Natural killer cell treated with Interleukin-12 subunit alpha and Interleukin-12 subunit beta and Interleukin-15 and Interleukin-18, amount 100 ng/mL, for 72 hours (primary cell): Measurements from ENCODE around the gene POLD4. TPM values are rescaled to one million over a fixed set of nuclear protein-coding genes. Genes with fewer than 3 reads are reported as not detected.

Source experiments
- ATAC-seq, 2 donors: fragments of 150-1000 bp; cut with Tn5 transposase in 1 of 2; sonication (Bioruptor Pico), chemical (Tn5 transposase) in 1 of 2; 2 replicates each; pipeline ENCODE4 v1.10.0; 2021
- DNase-seq: peaks from one replicate; pipeline ENCODE4 v3.0.0; 2022; ENCODE audit warnings: low spot score
- H3K27ac Mint-ChIP-seq, 2 donors: 1 replicate in 1 of 2; 2 replicates in 1 of 2; pipeline ENCODE4 v1.8.0; 2022; ENCODE audit warnings: mixed read lengths in 2 of 2, mild to moderate bottlenecking in 1 of 2, moderate library complexity in 1 of 2
- H3K27me3 Mint-ChIP-seq, 2 donors: 1 replicate in 1 of 2; 2 replicates in 1 of 2; pipeline ENCODE4 v1.8.0; 2022; ENCODE audit warnings: mixed read lengths in 2 of 2
- H3K36me3 Mint-ChIP-seq: one replicate; pipeline ENCODE4 v1.8.0; 2022; ENCODE audit warnings: mixed read lengths
- H3K4me1 Mint-ChIP-seq, 2 donors: 1 replicate in 1 of 2; 2 replicates in 1 of 2; pipeline ENCODE4 v1.8.0; 2022; ENCODE audit warnings: low read depth in 2 of 2, mixed read lengths in 2 of 2, mild to moderate bottlenecking in 1 of 2
- H3K4me3 Mint-ChIP-seq: one replicate; pipeline ENCODE4 v1.8.0; 2022; ENCODE audit warnings: mixed read lengths
- H3K9me3 Mint-ChIP-seq: 2 replicates; pipeline ENCODE4 v1.8.0; 2022; ENCODE audit warnings: mixed read lengths
- total RNA-seq, 2 donors: library from RNA; stranded (reverse); gene quantifications; one replicate each; pipeline ENCODE4 v1.2.3, GENCODE V29; 2022

Gene POLD4
- total RNA-seq, 2 donors from 2014 or later: 25.7 to 46.4 TPM

DNA sequence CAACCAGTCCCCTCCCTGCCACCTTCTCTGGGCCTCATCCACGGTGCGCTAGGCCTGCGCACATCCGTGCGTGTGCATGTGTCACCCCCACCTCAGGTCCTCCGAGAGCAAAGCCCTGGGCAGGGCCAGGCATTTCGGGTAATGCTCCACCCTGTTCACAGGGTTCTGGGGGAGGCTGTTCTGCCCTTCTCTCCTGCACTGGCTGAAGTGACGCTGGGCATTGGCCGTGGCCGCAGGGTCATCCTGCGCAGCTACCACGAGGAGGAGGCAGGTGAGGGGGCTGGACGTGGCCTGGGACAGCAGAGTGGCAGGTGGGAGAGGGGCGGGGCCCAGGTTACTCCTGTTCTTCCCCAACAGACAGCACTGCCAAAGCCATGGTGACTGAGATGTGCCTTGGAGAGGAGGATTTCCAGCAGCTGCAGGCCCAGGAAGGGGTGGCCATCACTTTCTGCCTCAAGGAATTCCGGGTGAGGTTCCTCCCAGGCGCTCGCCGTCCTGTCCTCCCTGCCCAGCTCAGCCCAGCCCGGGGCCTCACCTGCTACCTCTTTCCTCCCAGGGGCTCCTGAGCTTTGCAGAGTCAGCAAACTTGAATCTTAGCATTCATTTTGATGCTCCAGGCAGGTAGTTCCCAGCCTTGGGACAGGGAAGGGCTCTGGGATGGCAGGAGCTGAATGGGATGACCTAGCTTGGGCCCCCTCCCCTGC lies 42.4 kb upstream of the POLD4 start:
- no peak for DNase-seq
- no peak for ATAC-seq
- H3K4me3 Mint-ChIP-seq: no peak overlapping the region
- peak overlapping the region; percentile 67 to 89 for H3K27ac Mint-ChIP-seq
- H3K9me3 Mint-ChIP-seq: no peaks in the 10 kb centered on the region
- peaks cover 4% of the 10 kb centered on the region for H3K36me3 Mint-ChIP-seq
- H3K4me1 Mint-ChIP-seq: peaks cover 27 to 39% of the 10 kb centered on the region in 2 donors
- H3K27me3 Mint-ChIP-seq: no peaks in the 10 kb centered on the region

DNA sequence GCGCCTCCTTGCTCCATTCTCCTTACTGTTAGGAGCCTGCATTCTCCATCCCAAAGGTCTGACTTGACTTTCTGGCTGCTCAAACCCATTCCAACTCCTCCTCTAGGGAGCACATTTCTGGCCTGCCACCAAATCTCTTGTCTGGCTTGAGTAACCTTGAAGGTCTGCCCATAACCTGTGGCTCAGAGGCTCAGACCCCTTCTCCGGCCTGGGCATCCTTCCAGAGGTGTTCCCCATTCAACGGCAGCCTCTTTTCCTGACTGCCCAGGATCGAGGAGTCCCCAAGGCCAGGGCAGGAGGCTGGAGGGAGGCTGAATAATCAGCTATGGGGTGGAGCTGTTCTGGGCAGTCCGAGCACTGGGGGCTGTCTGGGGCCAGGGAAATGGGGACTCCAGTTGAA lies 40.6 kb upstream of the POLD4 start:
- Mint-ChIP-seq H3K27ac (no peak overlapping the region), H3K36me3 (no peaks in the 10 kb centered on the region), H3K4me1 (peaks cover 32 to 39% of the 10 kb centered on the region in 2 donors), H3K4me3 (peak overlapping the region; percentile 85), H3K9me3 (no peaks in the 10 kb centered on the region), H3K27me3 (no peaks in the 10 kb centered on the region)
- DNase-seq (no peak), ATAC-seq (no peak)

DNA sequence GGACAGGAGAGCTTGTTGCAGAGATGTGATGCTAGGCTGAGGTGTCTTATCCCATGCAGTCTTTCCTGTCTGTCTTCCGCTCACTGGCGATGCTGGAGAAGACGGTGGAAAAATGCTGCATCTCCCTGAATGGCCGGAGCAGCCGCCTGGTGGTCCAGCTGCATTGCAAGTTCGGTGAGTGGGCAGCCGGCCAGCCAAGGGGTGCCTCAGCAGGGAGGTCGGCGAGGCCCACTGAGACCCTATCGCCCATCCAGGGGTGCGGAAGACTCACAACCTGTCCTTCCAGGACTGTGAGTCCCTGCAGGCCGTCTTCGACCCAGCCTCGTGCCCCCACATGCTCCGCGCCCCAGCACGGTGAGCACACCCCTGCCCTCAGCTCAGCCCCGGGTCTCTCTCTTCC lies 40.1 kb upstream of the POLD4 start:
- Mint-ChIP-seq H3K4me3 (peak overlapping the region; percentile 85), H3K27ac (no peak overlapping the region), H3K36me3 (no peaks in the 10 kb centered on the region), H3K9me3 (no peaks in the 10 kb centered on the region), H3K4me1 (peaks cover 33 to 40% of the 10 kb centered on the region in 2 donors), H3K27me3 (no peaks in the 10 kb centered on the region)
- DNase-seq: no peak
- ATAC-seq: no peak

DNA sequence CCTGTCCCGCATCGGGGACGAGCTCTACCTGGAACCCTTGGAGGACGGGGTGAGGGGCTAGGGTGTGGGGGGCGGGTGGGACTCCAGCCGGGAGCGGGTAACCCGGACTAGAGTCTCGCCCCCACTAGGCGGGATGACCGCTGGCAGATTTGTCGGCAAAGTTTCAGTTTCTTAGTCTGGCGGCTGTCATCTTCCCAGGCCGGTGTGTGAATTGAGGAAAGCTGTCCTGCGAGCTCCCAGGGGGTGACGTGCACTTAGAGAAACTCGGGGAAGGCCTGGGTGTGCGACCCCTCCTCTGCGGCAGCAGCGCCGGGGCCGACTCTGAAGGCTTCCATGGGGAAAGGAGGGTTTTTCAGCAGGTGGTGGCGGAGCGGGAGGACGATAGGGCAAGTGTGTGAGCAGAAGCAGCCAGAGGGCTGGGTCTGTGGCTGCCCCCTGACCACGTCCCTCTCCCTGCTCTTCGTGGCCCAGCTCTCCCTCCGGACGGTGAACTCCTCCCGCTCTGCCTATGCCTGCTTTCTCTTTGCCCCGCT lies 38.9 kb upstream of the POLD4 start:
- ATAC-seq (no peak), DNase-seq (no peak)
- H3K4me3 Mint-ChIP-seq: peak overlapping the region; percentile 85
- H3K27ac Mint-ChIP-seq: peak overlapping the region; percentile 62 to 64
- no peaks in the 10 kb centered on the region for H3K9me3 Mint-ChIP-seq
- H3K36me3 Mint-ChIP-seq: no peaks in the 10 kb centered on the region
- peaks cover 27 to 37% of the 10 kb centered on the region in 2 donors for H3K4me1 Mint-ChIP-seq
- no peaks in the 10 kb centered on the region for H3K27me3 Mint-ChIP-seq

DNA sequence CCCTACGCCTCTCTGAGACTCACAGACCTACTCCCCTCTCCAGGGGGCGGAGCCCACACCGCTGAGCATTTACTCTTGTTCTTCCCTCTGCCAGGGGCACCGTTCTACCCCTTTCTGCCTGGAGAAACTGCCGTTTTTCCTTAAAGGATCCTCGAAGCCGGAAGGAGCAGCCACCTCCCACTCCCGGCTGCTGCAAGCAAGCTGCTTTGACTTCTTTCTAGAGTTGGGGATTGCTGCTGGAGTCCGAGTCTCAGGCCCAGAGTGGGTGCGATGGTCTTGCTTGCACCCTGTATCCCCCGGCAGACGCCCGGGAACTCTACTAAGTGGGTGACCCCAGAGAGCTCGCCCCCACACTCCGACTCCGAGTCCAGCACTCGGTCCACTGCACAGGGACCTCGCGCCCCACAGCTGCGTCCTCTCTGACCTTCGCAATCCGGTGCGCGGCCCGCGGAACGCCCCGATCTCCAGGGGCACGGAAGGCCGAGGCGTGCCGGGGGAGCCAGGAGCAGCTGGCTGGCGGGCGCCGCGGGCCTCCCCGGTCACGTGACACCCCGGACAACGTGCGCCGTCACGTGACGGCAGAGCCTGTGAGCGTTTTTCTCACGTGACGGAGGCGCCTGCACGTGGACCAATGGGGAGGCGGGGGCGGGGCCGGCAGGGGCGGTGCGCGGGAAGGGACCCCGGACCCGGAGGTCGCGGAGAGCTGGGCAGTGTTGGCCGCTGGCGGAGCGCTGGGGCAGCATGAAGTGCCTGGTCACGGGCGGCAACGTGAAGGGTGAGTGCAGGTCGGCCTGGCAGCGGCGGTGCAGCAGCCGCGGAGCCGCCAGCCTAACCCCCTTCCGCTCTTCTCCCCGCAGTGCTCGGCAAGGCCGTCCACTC lies 38.2 kb upstream of the POLD4 start, which contains the start of gene RAD9A:
TSS of gene RAD9A (plus strand) at position 683 of the 879 bp plus-strand sequence. CDS start at position 742, 59 bp downstream.
- Mint-ChIP-seq H3K4me3 (peak within 1 kb of the TSS; percentile 85), H3K27ac (peak within 1 kb of the TSS; percentile 62 to 72), H3K4me1 (peaks cover 23 to 32% of the 10 kb centered on the region in 2 donors), H3K36me3 (no peaks in the 10 kb centered on the region), H3K27me3 (no peaks in the 10 kb centered on the region), H3K9me3 (no peaks in the 10 kb centered on the region)
- ATAC-seq (peak; percentile 89 to 91), DNase-seq (peak; percentile 95)

DNA sequence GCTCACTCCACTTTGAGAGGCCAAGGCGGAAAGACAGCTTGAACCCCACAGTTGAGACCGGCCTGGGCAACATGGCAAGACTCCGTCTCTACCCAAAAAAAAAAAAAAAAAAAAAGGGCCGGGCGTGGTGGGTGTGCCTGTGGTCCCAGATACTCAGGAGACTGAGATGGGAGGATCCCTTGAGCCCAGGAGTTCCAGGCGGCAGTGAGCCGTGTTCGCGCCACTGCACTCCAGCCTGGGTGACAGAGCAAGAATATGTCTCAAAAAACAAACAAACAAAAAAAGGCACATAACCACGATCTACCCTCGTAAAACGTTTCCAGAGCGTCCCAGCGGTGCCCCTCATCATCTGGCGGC lies 37.6 kb upstream of the POLD4 start:
- no peaks in the 10 kb centered on the region for H3K27me3 Mint-ChIP-seq
- peak overlapping the region; percentile 85 for H3K4me3 Mint-ChIP-seq
- H3K27ac Mint-ChIP-seq: peak overlapping the region; percentile 62 to 72
- H3K36me3 Mint-ChIP-seq: no peaks in the 10 kb centered on the region
- H3K4me1 Mint-ChIP-seq: peaks cover 23 to 29% of the 10 kb centered on the region in 2 donors
- no peaks in the 10 kb centered on the region for H3K9me3 Mint-ChIP-seq
- no peak for DNase-seq
- ATAC-seq: no peak

DNA sequence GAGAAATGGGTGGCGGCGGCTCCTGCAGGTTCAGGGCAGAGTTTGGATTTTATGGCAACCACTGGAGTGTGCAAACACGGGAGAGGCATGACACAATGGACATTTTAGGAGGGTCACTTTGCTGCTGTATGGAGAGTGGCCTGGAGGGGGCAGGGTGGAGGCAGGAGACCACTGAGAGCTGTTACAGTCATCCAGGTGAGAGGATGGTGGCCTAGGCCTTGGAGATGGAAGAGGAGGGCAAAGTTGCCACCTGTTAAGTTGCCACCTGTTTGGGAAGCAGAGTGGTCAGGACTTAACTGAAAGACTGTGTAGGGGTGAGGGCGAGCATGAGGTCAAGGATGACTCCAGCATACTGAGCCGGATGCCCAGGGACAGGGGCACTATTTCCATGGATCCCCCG lies 36.1 kb upstream of the POLD4 start:
- H3K4me3 Mint-ChIP-seq: peak overlapping the region; percentile 76
- H3K27ac Mint-ChIP-seq: peak overlapping the region; percentile 47 to 58
- H3K9me3 Mint-ChIP-seq: no peaks in the 10 kb centered on the region
- H3K27me3 Mint-ChIP-seq: peaks cover 0 to 6% of the 10 kb centered on the region in 2 donors
- ATAC-seq (no peak), DNase-seq (no peak)
- peaks cover 23 to 29% of the 10 kb centered on the region in 2 donors for H3K4me1 Mint-ChIP-seq
- no peaks in the 10 kb centered on the region for H3K36me3 Mint-ChIP-seq

DNA sequence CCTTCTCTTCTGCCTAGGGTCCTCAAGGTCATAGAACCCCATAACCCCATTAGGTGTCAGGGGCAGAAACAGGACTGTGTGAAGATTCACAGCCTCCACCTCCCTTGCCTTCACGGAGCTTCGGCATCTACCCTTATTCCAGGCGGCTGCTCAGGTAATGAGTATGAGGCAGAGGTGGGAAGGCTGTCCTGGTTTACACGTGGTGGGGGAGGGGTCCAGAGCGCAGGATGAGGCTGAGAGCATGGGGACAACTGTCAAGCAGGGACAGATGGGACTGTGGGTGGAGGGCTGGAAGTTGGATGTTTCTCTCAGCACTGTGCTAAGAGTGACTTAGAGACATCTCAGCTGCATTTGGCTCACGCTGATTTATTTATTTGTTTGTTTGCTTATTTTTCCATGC lies 34.2 kb upstream of the POLD4 start:
- H3K27me3 Mint-ChIP-seq: peaks cover 0 to 6% of the 10 kb centered on the region in 2 donors

DNA sequence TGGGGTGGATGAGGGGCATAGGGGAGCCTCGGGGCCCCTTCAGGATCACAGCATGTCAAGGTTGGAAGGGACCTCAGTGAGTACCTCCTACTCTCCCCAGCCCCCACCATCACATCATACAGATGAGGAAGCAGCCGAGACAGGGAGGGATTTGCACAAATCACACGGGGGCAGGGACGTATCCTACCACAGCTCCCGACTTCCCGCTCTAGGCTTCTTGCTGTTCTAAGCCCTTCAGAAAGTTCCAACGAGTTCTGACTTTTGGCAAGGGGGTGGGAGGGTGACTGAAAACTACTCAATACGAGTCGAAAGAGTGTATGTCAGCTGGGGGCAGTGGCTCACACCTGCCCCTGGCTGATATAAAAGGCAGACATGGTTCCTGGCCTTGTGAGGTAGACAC lies 33.7 kb upstream of the POLD4 start:
- Mint-ChIP-seq H3K4me3 (no peak overlapping the region), H3K4me1 (peaks cover 17 to 22% of the 10 kb centered on the region in 2 donors)
- ATAC-seq: no peak

More for the DNA sequence above, 34.2 kb upstream of the POLD4 start:
- H3K4me1 Mint-ChIP-seq: peaks cover 14 to 22% of the 10 kb centered on the region in 2 donors
- H3K27ac Mint-ChIP-seq: no peak overlapping the region
- H3K9me3 Mint-ChIP-seq: no peaks in the 10 kb centered on the region
- no peak overlapping the region for H3K4me3 Mint-ChIP-seq
- ATAC-seq: no peak
- DNase-seq: no peak
- no peaks in the 10 kb centered on the region for H3K36me3 Mint-ChIP-seq

DNA sequence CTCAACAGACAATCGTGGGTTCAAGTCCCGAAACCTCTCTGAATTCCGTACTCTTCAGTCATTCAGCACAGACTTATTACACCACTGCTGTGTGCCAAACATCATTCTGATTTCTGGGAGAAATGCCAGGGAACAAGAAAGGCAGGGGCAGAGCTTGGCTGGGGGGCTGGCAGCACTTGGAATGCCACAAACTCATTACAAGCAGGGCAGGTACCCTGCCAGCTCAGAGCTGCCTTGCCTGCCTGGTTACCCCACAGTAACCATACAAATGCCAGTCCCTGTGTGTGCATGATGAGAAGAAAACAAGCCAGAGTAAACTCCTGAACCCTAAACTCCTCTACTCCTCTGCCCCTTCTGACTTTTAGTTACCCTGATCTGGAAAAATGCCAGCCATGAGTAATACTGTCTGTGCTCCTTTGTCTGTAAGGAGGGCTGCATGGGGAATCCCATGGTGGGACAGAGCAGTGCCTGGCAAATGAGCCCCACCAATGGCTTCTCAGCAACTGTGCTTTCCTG lies 31.6 kb upstream of the POLD4 start:
- H3K27me3 Mint-ChIP-seq: peaks cover 0 to 6% of the 10 kb centered on the region in 2 donors
- H3K27ac Mint-ChIP-seq: no peak overlapping the region

More for the DNA sequence above, 33.7 kb upstream of the POLD4 start:
- no peak for DNase-seq
- Mint-ChIP-seq H3K36me3 (no peaks in the 10 kb centered on the region), H3K27me3 (peaks cover 0 to 6% of the 10 kb centered on the region in 2 donors), H3K9me3 (no peaks in the 10 kb centered on the region), H3K27ac (no peak overlapping the region)

DNA sequence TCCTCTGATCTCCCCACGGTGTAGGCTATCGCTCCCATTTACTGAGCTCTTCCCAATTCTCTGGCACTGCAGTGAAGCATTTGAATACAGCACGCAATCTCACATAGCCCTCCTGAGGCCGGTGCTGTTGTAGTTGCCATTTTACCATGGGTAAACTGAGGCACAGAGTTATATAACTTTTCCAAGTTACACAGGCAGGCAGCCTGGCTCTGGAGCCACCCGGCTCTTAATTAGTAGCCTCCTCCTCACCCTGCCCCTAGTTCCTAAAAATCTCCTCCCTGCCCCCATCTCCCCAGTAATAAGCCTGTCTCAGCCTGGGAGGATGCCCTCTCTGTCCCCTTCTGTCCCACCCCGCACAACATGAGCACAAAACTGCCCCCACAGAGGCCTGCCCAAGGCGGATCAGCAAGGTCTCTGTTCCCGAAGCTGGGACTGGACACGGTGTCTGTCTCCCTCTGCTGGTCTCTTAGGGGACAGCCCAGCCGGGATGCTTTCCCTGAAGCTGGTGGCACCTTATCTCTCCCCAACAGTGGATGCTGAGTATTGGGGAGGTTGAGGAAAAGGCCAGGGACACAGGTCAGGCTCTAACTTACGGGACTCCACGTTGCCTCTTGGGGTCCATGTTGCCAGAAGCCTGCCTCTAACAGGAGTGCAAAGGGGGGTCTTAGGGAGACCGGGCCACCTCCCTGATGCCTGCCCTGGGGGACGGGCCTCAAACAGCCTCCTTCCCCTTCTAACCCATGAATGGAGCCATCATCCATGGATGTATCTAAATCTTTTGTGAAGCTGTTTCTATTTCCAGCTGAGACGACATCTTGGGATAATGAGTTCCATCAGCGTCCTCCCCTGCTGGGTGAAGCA lies 29.2 kb upstream of the POLD4 start:
- peak; percentile 89 to 90 for ATAC-seq
- H3K27ac Mint-ChIP-seq: peak overlapping the region in 1 of 2 donors; percentile 49
- no peaks in the 10 kb centered on the region for H3K36me3 Mint-ChIP-seq

More for the DNA sequence above, 31.6 kb upstream of the POLD4 start:
- H3K4me3 Mint-ChIP-seq: no peak overlapping the region
- DNase-seq (no peak), ATAC-seq (no peak)
- H3K4me1 Mint-ChIP-seq: peaks cover 25 to 28% of the 10 kb centered on the region in 2 donors
- H3K36me3 Mint-ChIP-seq: no peaks in the 10 kb centered on the region
- H3K9me3 Mint-ChIP-seq: no peaks in the 10 kb centered on the region

DNA sequence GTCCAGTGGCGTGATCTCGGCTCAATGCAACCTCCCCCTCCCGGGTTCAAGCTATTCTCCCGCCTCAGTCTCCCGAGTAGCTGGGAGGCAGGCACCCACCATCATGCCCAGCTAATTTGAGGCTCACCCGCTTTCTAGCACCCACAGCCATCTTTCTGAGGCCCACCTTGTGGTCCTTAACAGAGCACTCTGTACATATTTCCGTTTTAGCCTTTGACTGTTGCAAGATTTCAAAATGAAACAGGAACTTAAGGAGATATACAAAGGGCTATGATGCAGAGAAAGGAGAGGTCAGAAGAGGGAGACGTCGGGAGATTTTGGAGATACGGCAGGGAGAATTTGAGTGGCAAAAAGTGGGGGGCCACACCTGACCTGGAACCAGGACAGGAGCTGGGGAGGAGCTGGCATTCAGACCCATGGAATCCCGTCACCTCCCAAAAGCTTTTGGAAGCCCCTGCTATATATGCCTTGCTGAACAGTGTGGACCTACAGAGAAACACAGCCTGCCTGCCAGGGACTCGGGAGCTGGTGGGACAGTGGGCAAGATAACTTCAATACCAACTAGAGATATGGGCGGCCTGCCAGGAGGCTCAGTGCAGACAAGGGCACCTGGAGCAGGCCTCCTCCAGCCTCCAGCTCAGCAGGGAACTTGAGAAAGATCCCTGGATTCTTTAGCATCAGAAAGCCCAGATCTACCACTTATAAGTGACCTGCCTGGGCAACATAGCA lies 28.1 kb upstream of the POLD4 start:
- Mint-ChIP-seq H3K36me3 (no peaks in the 10 kb centered on the region), H3K4me1 (peaks cover 13 to 17% of the 10 kb centered on the region in 2 donors), H3K9me3 (no peaks in the 10 kb centered on the region), H3K27me3 (peaks cover 0 to 6% of the 10 kb centered on the region in 2 donors), H3K4me3 (peak overlapping the region; percentile 16), H3K27ac (peak overlapping the region; percentile 57 to 63)
- ATAC-seq: no peak
- DNase-seq: no peak

More for the DNA sequence above, 29.2 kb upstream of the POLD4 start:
- peak; percentile 90 for DNase-seq
- no peak overlapping the region for H3K4me3 Mint-ChIP-seq
- peaks cover 0 to 6% of the 10 kb centered on the region in 2 donors for H3K27me3 Mint-ChIP-seq
- no peaks in the 10 kb centered on the region for H3K9me3 Mint-ChIP-seq
- peaks cover 15 to 17% of the 10 kb centered on the region in 2 donors for H3K4me1 Mint-ChIP-seq
